Endothelial cell of umbilical vein (primary cell): ENCODE results near the gene ATP8A2. TPM values are rescaled to one million over a fixed set of nuclear protein-coding genes. Genes with fewer than 3 reads are reported as not detected.

ENCODE experiments used
- BruUV-seq: library from RNA; stranded (reverse); fragments of 400-500 nt; replicated peaks from 2 replicates; lab custom pipeline; 2021; lab: Mats Ljungman, UMichigan
- CTCF ChIA-PET: fragments of 300-600, 350-600 bp; sonication (Branson Sonifier 250); formaldehyde crosslinking; loops from one replicate; lab custom pipeline; 2021; ENCODE audit warnings: antibody characterized with exemption, inconsistent platforms; lab: Charles Lee
- POLR2A ChIA-PET: fragments of 300-600, 350-600 bp; sonication (Branson Sonifier 250); formaldehyde crosslinking; loops from one replicate; lab custom pipeline; 2021; ENCODE audit warnings: antibody characterized with exemption, inconsistent platforms; lab: Charles Lee
- DNase-seq: peaks from one replicate; pipeline ENCODE4 v3.0.0-alpha.2; 2011; ENCODE audit warnings: low read depth, low spot score
- FAIRE-seq: peaks from 2 replicates; lab custom pipeline; 2011; peaks lifted over from hg19 to GRCh38; lab: Jason Lieb, UNC
- H2AFZ ChIP-seq: 2 replicates; pipeline ENCODE4 v1.6.0; 2012; ENCODE audit warnings: low read depth, low read length, control low read depth, inconsistent platforms
- H3K27ac ChIP-seq: 2 replicates; pipeline ENCODE4 v1.5.1; 2011; ENCODE audit warnings: low read depth, mild to moderate bottlenecking, control low read depth, low read length, moderate library complexity; ENCODE audit not compliant: insufficient read depth
- H3K27me3 ChIP-seq, 2 experiments: 2 replicates each; pipeline versions ENCODE4 v1.6.0 to v1.6.1; 2011; ENCODE audit warnings: low read length in 2 of 2, mixed read lengths in 1 of 2; ENCODE audit not compliant: control insufficient read depth in 2 of 2, insufficient read depth in 2 of 2
- H3K36me3 ChIP-seq, 2 experiments: 2 replicates in 1 of 2; 3 replicates in 1 of 2; pipeline ENCODE4 v1.5.1; 2011; ENCODE audit warnings: low read length in 2 of 2, mild to moderate bottlenecking in 1 of 2, moderate library complexity in 1 of 2; ENCODE audit not compliant: control insufficient read depth in 2 of 2, insufficient read depth in 2 of 2; ENCODE audit errors: extremely low read depth in 1 of 2
- H3K4me1 ChIP-seq: 3 replicates; pipeline ENCODE4 v1.5.1; 2011; ENCODE audit warnings: mild to moderate bottlenecking, low read length; ENCODE audit not compliant: control insufficient read depth, insufficient read depth; ENCODE audit errors: extremely low read depth
- H3K4me2 ChIP-seq: 2 replicates; pipeline ENCODE4 v1.6.1; 2011; ENCODE audit warnings: low read length, control low read depth, mixed read lengths; ENCODE audit not compliant: insufficient read depth
- H3K4me3 ChIP-seq, 3 experiments: fragments of 200-600 bp in 1 of 3; sonication (generic), shearing (Covaris generic) in 1 of 3; replicated peaks in 1 of 3; 2 replicates each; pipeline ENCODE4 v1.5.1; 2011 to 2016; ENCODE audit warnings: control low read depth in 3 of 3, low read length in 3 of 3, mild to moderate bottlenecking in 2 of 3, inconsistent platforms in 1 of 3, low read depth in 1 of 3, moderate library complexity in 1 of 3; ENCODE audit not compliant: insufficient read depth in 1 of 3
- H3K79me2 ChIP-seq: 2 replicates; pipeline ENCODE4 v1.6.0; 2012; ENCODE audit warnings: low read length, inconsistent platforms; ENCODE audit not compliant: control insufficient read depth, insufficient read depth
- H3K9ac ChIP-seq: replicated peaks from 2 replicates; pipeline ENCODE3; 2011; ENCODE audit warnings: low read length, control low read depth; ENCODE audit not compliant: insufficient read depth; ENCODE audit errors: extremely low read depth
- H3K9me1 ChIP-seq: replicated peaks from 3 replicates; pipeline ENCODE4 v1.6.0; 2011; ENCODE audit warnings: mild to moderate bottlenecking, low read length; ENCODE audit not compliant: control insufficient read depth, insufficient read depth; ENCODE audit errors: extremely low read depth
- H3K9me3 ChIP-seq: replicated peaks from 2 replicates; pipeline ENCODE4 v1.5.1; 2012; ENCODE audit warnings: low read length, inconsistent platforms; ENCODE audit not compliant: control insufficient read depth, insufficient read depth
- H4K20me1 ChIP-seq: replicated peaks from 2 replicates; pipeline ENCODE3; 2011; ENCODE audit warnings: mild to moderate bottlenecking, low read length; ENCODE audit not compliant: control insufficient read depth, insufficient read depth; ENCODE audit errors: extremely low read depth
- EZH2 ChIP-seq: IDR thresholded peaks from 2 replicates; pipeline ENCODE4 v1.6.1; 2012; ENCODE audit warnings: borderline replicate concordance, low read depth, mild to moderate bottlenecking, moderate library complexity, low read length, inconsistent platforms; ENCODE audit not compliant: severe bottlenecking
- GATA2 ChIP-seq: IDR thresholded peaks from 2 replicates; pipeline ENCODE4 v1.7.0; 2011; ENCODE audit warnings: low read depth, mild to moderate bottlenecking, moderate library complexity, mixed read lengths, low read length; ENCODE audit not compliant: insufficient read length, insufficient read depth
- JUN ChIP-seq: IDR thresholded peaks from 2 replicates; pipeline ENCODE4 v1.6.1; 2011; ENCODE audit warnings: borderline replicate concordance, low read depth; ENCODE audit not compliant: insufficient read length, insufficient read depth
- MYC ChIP-seq: IDR thresholded peaks from one replicate; pipeline ENCODE4 v1.6.1; 2011; ENCODE audit warnings: mild to moderate bottlenecking, low read depth, low read length
- POLR2A ChIP-seq: IDR thresholded peaks from 2 replicates; pipeline ENCODE4 v1.6.1; 2012; ENCODE audit warnings: low read depth, mild to moderate bottlenecking, control low read depth, low read length
- POLR2AphosphoS5 ChIP-seq: IDR thresholded peaks from 2 replicates; pipeline ENCODE4 v1.6.1; 2012; ENCODE audit warnings: low read depth, mild to moderate bottlenecking, control low read depth, low read length, moderate library complexity; ENCODE audit not compliant: insufficient read depth
- dilution Hi-C: fragments of 300-500 bp; cut with MboI; formaldehyde crosslinking; loops from one replicate; pipeline ENCODE4 v1.15.0; 2019; ENCODE audit warnings: low sequenced_read_pairs; ENCODE audit not compliant: extremely low pct_ligation_motif_present
- intact Hi-C: fragments of 100-400 bp; cut with micrococcal nuclease; formaldehyde crosslinking; loops from one replicate; pipeline ENCODE4 v1.10.0; 2022
- polyA plus RNA-seq, 4 experiments: library from polyadenylated mRNA; depleted of rRNA in 3 of 4; stranded (reverse) in 3 of 4; unstranded in 1 of 4; fragments of >200 nt; gene quantifications; 2 replicates each; pipeline versions ENCODE4 v1.2.1 to v1.2.3, GENCODE V29; 2011 to 2012; ENCODE audit warnings: missing spikeins in 1 of 4
- total RNA-seq: library from RNA; stranded (reverse); gene quantifications from 2 replicates; pipeline ENCODE4 v1.2.3, GENCODE V29; 2021
- TF ChIP-seq, protein P1 (sequence below), 2 donors: IDR thresholded peaks; 1 replicate in 1 of 2; 2 replicates in 1 of 2; pipeline ENCODE4 v1.5.1; 2011; ENCODE audit warnings: low read length in 2 of 2, mild to moderate bottlenecking in 2 of 2, moderate library complexity in 2 of 2, control low read depth in 1 of 2, inconsistent platforms in 1 of 2, low read depth in 1 of 2; ENCODE audit not compliant: insufficient read depth in 1 of 2; ENCODE audit errors: extremely low read depth in 1 of 2

ATP8A2 gene
- total and polyA plus RNA-seq, 2 donors (not counting 3 experiments of a cell fraction or from before 2014, with no cell fraction given), result 0.11 to 0.49 TPM

DNA sequence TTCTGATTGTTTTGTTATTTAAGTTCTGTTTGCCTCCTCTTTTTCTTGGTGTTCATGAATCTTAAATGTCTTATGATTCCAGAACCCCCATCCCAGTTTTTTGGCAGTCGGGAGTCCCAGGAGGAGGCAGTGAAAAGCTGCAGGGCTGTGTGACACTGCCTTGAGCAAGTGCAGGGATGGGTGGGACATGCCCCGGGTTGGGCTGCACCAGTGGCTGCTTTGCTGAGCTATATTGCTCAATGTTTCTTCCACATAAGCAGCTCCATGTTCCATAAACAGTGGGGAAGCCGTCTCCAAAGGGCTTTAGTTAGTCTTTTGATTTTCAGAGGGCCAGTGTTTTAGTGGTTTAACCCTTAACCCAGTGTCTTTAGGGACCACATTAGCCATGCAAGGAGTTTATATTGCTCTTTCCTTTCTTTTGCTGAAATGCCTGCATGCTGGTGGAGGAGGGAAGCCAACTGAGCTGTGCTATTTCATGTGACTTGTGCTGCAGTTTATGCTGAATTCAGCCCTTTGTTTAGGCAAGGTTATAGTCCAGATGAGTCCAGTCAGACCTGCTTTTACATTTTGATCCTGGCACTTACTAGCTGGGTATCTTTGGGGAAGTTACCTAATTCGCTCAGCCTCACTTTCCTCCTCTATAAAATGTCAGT, 13.1 kb downstream of the ATP8A2 start:
- Histone ChIP-seq H4K20me1 (no peaks in the 10 kb centered on the region), H3K9me3 (no peaks in the 10 kb centered on the region), H2AFZ (no peak overlapping the region), H3K79me2 (no peaks in the 10 kb centered on the region), H3K4me3 (no peak overlapping the region), H3K27ac (no peak overlapping the region), H3K9me1 (no peaks in the 10 kb centered on the region), H3K27me3 (peaks cover 12 to 17% of the 10 kb centered on the region in 2 experiments), H3K4me2 (no peak overlapping the region), H3K9ac (no peak overlapping the region), H3K4me1 (no peaks in the 10 kb centered on the region), H3K36me3 (no peaks in the 10 kb centered on the region)
- FAIRE-seq, result no peak
- intact Hi-C loops, result no loop called here
- dilution Hi-C loops, result no loop called here
- DNase-seq, result no peak
- no TSS peak for BruUV-seq
- ChIA-PET POLR2A (no interaction called here), CTCF (interaction anchor here (1.4 to 4.4 kb wide), 2 partner anchors 9 to 36 kb away, joined by 4 to 21 read pairs; no protein-coding TSS in a partner anchor)
- TF ChIP-seq GATA2, result no peak
- no peak for TF ChIP-seq JUN
- TF ChIP-seq POLR2AphosphoS5, result no peak
- TF ChIP-seq, protein P1, sequence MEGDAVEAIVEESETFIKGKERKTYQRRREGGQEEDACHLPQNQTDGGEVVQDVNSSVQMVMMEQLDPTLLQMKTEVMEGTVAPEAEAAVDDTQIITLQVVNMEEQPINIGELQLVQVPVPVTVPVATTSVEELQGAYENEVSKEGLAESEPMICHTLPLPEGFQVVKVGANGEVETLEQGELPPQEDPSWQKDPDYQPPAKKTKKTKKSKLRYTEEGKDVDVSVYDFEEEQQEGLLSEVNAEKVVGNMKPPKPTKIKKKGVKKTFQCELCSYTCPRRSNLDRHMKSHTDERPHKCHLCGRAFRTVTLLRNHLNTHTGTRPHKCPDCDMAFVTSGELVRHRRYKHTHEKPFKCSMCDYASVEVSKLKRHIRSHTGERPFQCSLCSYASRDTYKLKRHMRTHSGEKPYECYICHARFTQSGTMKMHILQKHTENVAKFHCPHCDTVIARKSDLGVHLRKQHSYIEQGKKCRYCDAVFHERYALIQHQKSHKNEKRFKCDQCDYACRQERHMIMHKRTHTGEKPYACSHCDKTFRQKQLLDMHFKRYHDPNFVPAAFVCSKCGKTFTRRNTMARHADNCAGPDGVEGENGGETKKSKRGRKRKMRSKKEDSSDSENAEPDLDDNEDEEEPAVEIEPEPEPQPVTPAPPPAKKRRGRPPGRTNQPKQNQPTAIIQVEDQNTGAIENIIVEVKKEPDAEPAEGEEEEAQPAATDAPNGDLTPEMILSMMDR (IDR thresholded peaks at IDR 0.05; ENCODE audit: extremely low read depth in 1 of 2, insufficient read depth in 1 of 2, low read depth in 1 of 2, low read length in 2 of 2), result no peak
- no peak for TF ChIP-seq POLR2A
- TF ChIP-seq EZH2, result no peak
- no peak for TF ChIP-seq MYC
